ENCODE measurements around the gene ITGB2.

DNA sequence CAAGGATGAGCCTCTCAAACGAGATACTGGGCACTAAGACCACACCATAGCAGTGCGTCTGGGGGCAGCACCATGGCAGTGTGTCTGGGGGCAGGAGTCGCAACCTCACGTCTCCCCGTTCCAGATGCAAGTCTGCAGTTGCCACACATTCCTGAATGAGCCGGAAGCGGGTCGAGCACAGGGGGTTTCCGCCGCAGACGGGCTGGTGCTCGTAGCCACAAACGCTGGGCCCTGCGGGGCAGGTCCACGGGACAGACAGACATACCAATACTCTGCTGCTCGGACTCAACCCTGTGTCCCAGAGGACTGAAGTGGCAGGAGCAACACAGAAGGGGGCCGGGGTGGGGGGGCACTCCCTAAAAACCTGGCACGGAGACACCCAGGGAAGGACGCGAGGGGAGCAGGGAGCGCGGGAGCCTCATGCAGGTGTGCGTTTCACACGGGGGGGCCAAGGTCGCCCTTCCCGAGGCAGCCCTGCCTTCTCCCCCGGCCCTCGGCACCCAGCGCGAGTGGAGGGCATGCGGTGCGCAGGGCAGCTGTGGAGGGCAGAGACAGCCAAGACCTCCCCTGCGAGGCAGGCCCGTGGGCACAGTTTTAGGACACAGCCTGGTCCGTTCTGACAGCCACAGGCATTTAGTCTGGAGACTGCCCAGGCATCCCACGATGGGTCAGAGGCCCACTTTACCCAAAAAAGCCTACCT lies 71.7 kb downstream of the ITGB2 start:
- TF ChIP-seq ESRRA (CRISPR knock-in tag; IDR thresholded peaks at IDR 0.05; ENCODE audit: borderline replicate concordance): no peak
- TF ChIP-seq, protein P1, sequence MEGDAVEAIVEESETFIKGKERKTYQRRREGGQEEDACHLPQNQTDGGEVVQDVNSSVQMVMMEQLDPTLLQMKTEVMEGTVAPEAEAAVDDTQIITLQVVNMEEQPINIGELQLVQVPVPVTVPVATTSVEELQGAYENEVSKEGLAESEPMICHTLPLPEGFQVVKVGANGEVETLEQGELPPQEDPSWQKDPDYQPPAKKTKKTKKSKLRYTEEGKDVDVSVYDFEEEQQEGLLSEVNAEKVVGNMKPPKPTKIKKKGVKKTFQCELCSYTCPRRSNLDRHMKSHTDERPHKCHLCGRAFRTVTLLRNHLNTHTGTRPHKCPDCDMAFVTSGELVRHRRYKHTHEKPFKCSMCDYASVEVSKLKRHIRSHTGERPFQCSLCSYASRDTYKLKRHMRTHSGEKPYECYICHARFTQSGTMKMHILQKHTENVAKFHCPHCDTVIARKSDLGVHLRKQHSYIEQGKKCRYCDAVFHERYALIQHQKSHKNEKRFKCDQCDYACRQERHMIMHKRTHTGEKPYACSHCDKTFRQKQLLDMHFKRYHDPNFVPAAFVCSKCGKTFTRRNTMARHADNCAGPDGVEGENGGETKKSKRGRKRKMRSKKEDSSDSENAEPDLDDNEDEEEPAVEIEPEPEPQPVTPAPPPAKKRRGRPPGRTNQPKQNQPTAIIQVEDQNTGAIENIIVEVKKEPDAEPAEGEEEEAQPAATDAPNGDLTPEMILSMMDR (IDR thresholded peaks at IDR 0.05): no peak
- TF ChIP-seq, protein P2, sequence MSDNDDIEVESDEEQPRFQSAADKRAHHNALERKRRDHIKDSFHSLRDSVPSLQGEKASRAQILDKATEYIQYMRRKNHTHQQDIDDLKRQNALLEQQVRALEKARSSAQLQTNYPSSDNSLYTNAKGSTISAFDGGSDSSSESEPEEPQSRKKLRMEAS (CRISPR knock-in tag; IDR thresholded peaks at IDR 0.05): no peak
- TF ChIP-seq, protein P3, sequence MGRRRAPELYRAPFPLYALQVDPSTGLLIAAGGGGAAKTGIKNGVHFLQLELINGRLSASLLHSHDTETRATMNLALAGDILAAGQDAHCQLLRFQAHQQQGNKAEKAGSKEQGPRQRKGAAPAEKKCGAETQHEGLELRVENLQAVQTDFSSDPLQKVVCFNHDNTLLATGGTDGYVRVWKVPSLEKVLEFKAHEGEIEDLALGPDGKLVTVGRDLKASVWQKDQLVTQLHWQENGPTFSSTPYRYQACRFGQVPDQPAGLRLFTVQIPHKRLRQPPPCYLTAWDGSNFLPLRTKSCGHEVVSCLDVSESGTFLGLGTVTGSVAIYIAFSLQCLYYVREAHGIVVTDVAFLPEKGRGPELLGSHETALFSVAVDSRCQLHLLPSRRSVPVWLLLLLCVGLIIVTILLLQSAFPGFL (CRISPR knock-in tag; IDR thresholded peaks at IDR 0.05; ENCODE audit: borderline replicate concordance): no peak
